ENCODE results near the gene TM4SF20.

Gene TM4SF20

GRCh38 chr2:227347117-227347516, 32.0 kb downstream of the TM4SF20 start:
- no peaks in the 10 kb centered on the region for H4K20me1 ChIP-seq (ENCODE audit: insufficient read depth)
- no peak overlapping the region for H3K9ac ChIP-seq
- H3K27ac ChIP-seq, result no peak overlapping the region
- TF ChIP-seq CTCF (conservative IDR thresholded peaks at IDR 0.05; ENCODE audit: low read depth, low read length), result no peak
- H2AFZ ChIP-seq (ENCODE audit: low read depth), result no peak overlapping the region
- H3K36me3 ChIP-seq (ENCODE audit: insufficient read depth), result no peaks in the 10 kb centered on the region
- no peaks in the 10 kb centered on the region for H3K79me2 ChIP-seq (ENCODE audit: insufficient read depth, low read depth)
- H3K4me1 ChIP-seq (ENCODE audit: low read depth, poor library complexity, severe bottlenecking), result no peaks in the 10 kb centered on the region
- H3K4me3 ChIP-seq (IDR thresholded peaks at IDR 0.05; ENCODE audit: insufficient read depth, low read depth, low read length), result no peak overlapping the region
- H3K4me2 ChIP-seq, result no peak overlapping the region
- H3K27me3 ChIP-seq (ENCODE audit: insufficient read depth, low read depth), result no peaks in the 10 kb centered on the region

GRCh38 chr2:227344231-227344630, 34.9 kb downstream of the TM4SF20 start:
- Histone ChIP-seq H2AFZ (ENCODE audit: low read depth) (no peak overlapping the region), H3K27ac (no peak overlapping the region), H3K36me3 (ENCODE audit: insufficient read depth) (no peaks in the 10 kb centered on the region), H3K4me3 (IDR thresholded peaks at IDR 0.05; ENCODE audit: insufficient read depth, low read depth, low read length) (no peak overlapping the region), H4K20me1 (ENCODE audit: insufficient read depth) (no peaks in the 10 kb centered on the region), H3K4me2 (no peak overlapping the region), H3K79me2 (ENCODE audit: insufficient read depth, low read depth) (no peaks in the 10 kb centered on the region), H3K4me1 (ENCODE audit: low read depth, poor library complexity, severe bottlenecking) (no peaks in the 10 kb centered on the region), H3K9ac (no peak overlapping the region), H3K27me3 (ENCODE audit: insufficient read depth, low read depth) (no peaks in the 10 kb centered on the region)
- no peak for TF ChIP-seq CTCF (conservative IDR thresholded peaks at IDR 0.05; ENCODE audit: low read depth, low read length)

- H4K20me1 ChIP-seq (ENCODE audit: insufficient read depth), result no peaks in the 10 kb centered on the region
- H2AFZ ChIP-seq (ENCODE audit: low read depth), result no peak overlapping the region
- H3K27me3 ChIP-seq (ENCODE audit: insufficient read depth, low read depth), result no peaks in the 10 kb centered on the region
- H3K27ac ChIP-seq, result no peak overlapping the region
- H3K4me2 ChIP-seq, result no peak overlapping the region
- no peaks in the 10 kb centered on the region for H3K4me1 ChIP-seq (ENCODE audit: low read depth, poor library complexity, severe bottlenecking)
- TF ChIP-seq CTCF (conservative IDR thresholded peaks at IDR 0.05; ENCODE audit: low read depth, low read length), result no peak
- no peaks in the 10 kb centered on the region for H3K79me2 ChIP-seq (ENCODE audit: insufficient read depth, low read depth)
- H3K9ac ChIP-seq, result no peak overlapping the region
- H3K4me3 ChIP-seq (IDR thresholded peaks at IDR 0.05; ENCODE audit: insufficient read depth, low read depth, low read length), result no peak overlapping the region
- H3K36me3 ChIP-seq (ENCODE audit: insufficient read depth), result no peaks in the 10 kb centered on the region
Observed at GRCh38 chr2:227341553-227341952, 37.6 kb downstream of the TM4SF20 start.

- Histone ChIP-seq H3K27me3 (ENCODE audit: insufficient read depth, low read depth) (no peaks in the 10 kb centered on the region), H3K79me2 (ENCODE audit: insufficient read depth, low read depth) (no peaks in the 10 kb centered on the region), H3K27ac (no peak overlapping the region), H3K4me2 (no peak overlapping the region), H2AFZ (ENCODE audit: low read depth) (no peak overlapping the region), H4K20me1 (ENCODE audit: insufficient read depth) (no peaks in the 10 kb centered on the region), H3K4me3 (IDR thresholded peaks at IDR 0.05; ENCODE audit: insufficient read depth, low read depth, low read length) (no peak overlapping the region), H3K4me1 (ENCODE audit: low read depth, poor library complexity, severe bottlenecking) (no peaks in the 10 kb centered on the region), H3K9ac (no peak overlapping the region), H3K36me3 (ENCODE audit: insufficient read depth) (no peaks in the 10 kb centered on the region)
- TF ChIP-seq CTCF (conservative IDR thresholded peaks at IDR 0.05; ENCODE audit: low read depth, low read length), result no peak
Observed at GRCh38 chr2:227340106-227340505, 39.0 kb downstream of the TM4SF20 start.
